ENCODE data around the gene DAAM1. TPM values are rescaled to one million over a fixed set of nuclear protein-coding genes. Genes with fewer than 3 reads are reported as not detected.

The DAAM1 gene
- total RNA-seq, 1 donor from 2014 or later = 39.5 TPM

DNA sequence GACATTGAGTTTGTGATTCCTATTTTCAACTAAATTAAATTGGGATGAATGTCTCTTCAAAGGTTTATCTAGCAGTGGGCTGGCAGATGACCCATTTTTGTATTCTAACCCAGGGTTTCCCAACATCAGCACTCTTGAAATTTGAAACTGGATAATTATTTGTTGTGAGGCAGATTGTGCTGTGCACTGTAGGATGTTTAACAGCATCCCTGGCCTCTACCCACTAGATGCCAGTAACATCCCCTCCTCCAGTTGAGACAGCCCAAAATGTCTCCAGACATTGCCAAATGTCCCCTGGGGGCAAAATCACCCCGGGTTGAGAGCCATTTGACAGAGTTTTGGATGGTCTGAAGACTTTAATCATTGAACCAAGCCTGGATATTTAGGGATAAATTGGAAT, 11.1 kb downstream of the DAAM1 start:
- Histone ChIP-seq H3K79me2 (ENCODE audit: low read depth) (peaks cover 78% of the 10 kb centered on the region), H3K4me1 (peaks cover 9% of the 10 kb centered on the region), H4K20me1 (ENCODE audit: low read depth) (peaks cover 20% of the 10 kb centered on the region), H3K9ac (no peak overlapping the region), H3K27me3 (no peaks in the 10 kb centered on the region), H2AFZ (replicated peaks) (no peak overlapping the region), H3K36me3 (no peaks in the 10 kb centered on the region), H3K4me3 (no peak overlapping the region), H3K27ac (no peak overlapping the region), H3K4me2 (no peak overlapping the region), H3F3A (ENCODE audit: low read depth) (peaks cover 15% of the 10 kb centered on the region), H3K9me3 (ENCODE audit: low read depth) (no peaks in the 10 kb centered on the region)
- no peak for DNase-seq (ENCODE audit: low spot score)
- Mint-ChIP-seq H3K9me3 (peaks cover 19% of the 10 kb centered on the region), H3K4me3 (no peak overlapping the region), H3K36me3 (peaks cover 25% of the 10 kb centered on the region), H3K4me1 (peaks cover 37% of the 10 kb centered on the region), H3K27me3 (ENCODE audit: insufficient read depth, low read depth) (peaks cover 7% of the 10 kb centered on the region), H3K27ac (no peak overlapping the region)
- TF ChIP-seq EZH2phosphoT487 (IDR thresholded peaks at IDR 0.05) (no peak), CTCF (IDR thresholded peaks at IDR 0.05) (no peak), EZH2 (IDR thresholded peaks at IDR 0.05) (no peak)

- Histone ChIP-seq H3K9me3 (ENCODE audit: low read depth) (no peaks in the 10 kb centered on the region), H3K27me3 (no peaks in the 10 kb centered on the region), H3F3A (ENCODE audit: low read depth) (peaks cover 15% of the 10 kb centered on the region), H3K9ac (no peak overlapping the region), H2AFZ (replicated peaks) (no peak overlapping the region), H3K27ac (no peak overlapping the region), H3K4me2 (no peak overlapping the region), H3K4me1 (peaks cover 9% of the 10 kb centered on the region), H3K4me3 (no peak overlapping the region), H4K20me1 (ENCODE audit: low read depth) (peaks cover 20% of the 10 kb centered on the region), H3K79me2 (ENCODE audit: low read depth) (peaks cover 81% of the 10 kb centered on the region), H3K36me3 (no peaks in the 10 kb centered on the region)
- TF ChIP-seq EZH2phosphoT487 (IDR thresholded peaks at IDR 0.05) (no peak), EZH2 (IDR thresholded peaks at IDR 0.05) (no peak), CTCF (IDR thresholded peaks at IDR 0.05) (no peak)
- Mint-ChIP-seq H3K9me3 (peaks cover 17% of the 10 kb centered on the region), H3K27ac (no peak overlapping the region), H3K36me3 (peaks cover 25% of the 10 kb centered on the region), H3K27me3 (ENCODE audit: insufficient read depth, low read depth) (peaks cover 7% of the 10 kb centered on the region), H3K4me3 (peak overlapping the region; percentile 67), H3K4me1 (peaks cover 37% of the 10 kb centered on the region)
- no peak for DNase-seq (ENCODE audit: low spot score)
Measured at GRCh38 chr14:59200195-59200594, 11.7 kb downstream of the DAAM1 start.

- TF ChIP-seq CTCF (IDR thresholded peaks at IDR 0.05) (no peak), EZH2 (IDR thresholded peaks at IDR 0.05) (no peak), EZH2phosphoT487 (IDR thresholded peaks at IDR 0.05) (no peak)
- Histone ChIP-seq H3K4me1 (peaks cover 9% of the 10 kb centered on the region), H3K4me2 (no peak overlapping the region), H3K27me3 (no peaks in the 10 kb centered on the region), H2AFZ (replicated peaks) (no peak overlapping the region), H4K20me1 (ENCODE audit: low read depth) (peaks cover 20% of the 10 kb centered on the region), H3K4me3 (no peak overlapping the region), H3F3A (ENCODE audit: low read depth) (peaks cover 15% of the 10 kb centered on the region), H3K79me2 (ENCODE audit: low read depth) (peaks cover 69% of the 10 kb centered on the region), H3K9me3 (ENCODE audit: low read depth) (no peaks in the 10 kb centered on the region), H3K9ac (no peak overlapping the region), H3K27ac (no peak overlapping the region), H3K36me3 (no peaks in the 10 kb centered on the region)
- Mint-ChIP-seq H3K4me1 (peaks cover 37% of the 10 kb centered on the region), H3K27ac (no peak overlapping the region), H3K27me3 (ENCODE audit: insufficient read depth, low read depth) (peaks cover 6% of the 10 kb centered on the region), H3K4me3 (no peak overlapping the region), H3K36me3 (peaks cover 18% of the 10 kb centered on the region), H3K9me3 (peaks cover 9% of the 10 kb centered on the region)
- DNase-seq (ENCODE audit: low spot score) = no peak
Measured at GRCh38 chr14:59202031-59202430, 13.6 kb downstream of the DAAM1 start.
